NCI-H526 (cell line): ENCODE measurements around the gene CPLX3.

Source experiments
- DNase-seq, 2 experiments: peaks; one replicate each; lab custom pipeline; 2025; lab: John Stamatoyannopoulos, UW

CPLX3 gene

GRCh38 chr15:74845208-74845568 lies 18.8 kb downstream of the CPLX3 start:
- DNase-seq = no peak

- no peak for DNase-seq
Observed at GRCh38 chr15:74845581-74845980, 19.2 kb downstream of the CPLX3 start.

GRCh38 chr15:74847432-74847831 lies 21.0 kb downstream of the CPLX3 start:
- DNase-seq = no peak

- no peak for DNase-seq
Observed at GRCh38 chr15:74850393-74850792, 24.0 kb downstream of the CPLX3 start.

- DNase-seq = no peak
Observed at GRCh38 chr15:74851960-74852359, 25.5 kb downstream of the CPLX3 start.

- no peak for DNase-seq
Observed at GRCh38 chr15:74854453-74855022, 28.1 kb downstream of the CPLX3 start.

- no peak for DNase-seq
Observed at GRCh38 chr15:74855857-74856256, 29.4 kb downstream of the CPLX3 start.

GRCh38 chr15:74856537-74856936 lies 30.1 kb downstream of the CPLX3 start:
- DNase-seq = no peak

- no peak for DNase-seq
Observed at GRCh38 chr15:74857082-74857655, 30.7 kb downstream of the CPLX3 start.

- DNase-seq = no peak
Observed at GRCh38 chr15:74857671-74858368, 31.4 kb downstream of the CPLX3 start.

GRCh38 chr15:74858369-74858740 lies 31.9 kb downstream of the CPLX3 start:
- no peak for DNase-seq

GRCh38 chr15:74863239-74864056 lies 37.0 kb downstream of the CPLX3 start:
- no peak for DNase-seq

- no peak for DNase-seq
Observed at GRCh38 chr15:74864296-74864695, 37.9 kb downstream of the CPLX3 start.

- DNase-seq = no peak
Observed at GRCh38 chr15:74865316-74865715, 38.9 kb downstream of the CPLX3 start.

- DNase-seq = no peak
Observed at GRCh38 chr15:74866090-74866489, 39.7 kb downstream of the CPLX3 start.

GRCh38 chr15:74867466-74868038 lies 41.1 kb downstream of the CPLX3 start:
- DNase-seq = no peak

GRCh38 chr15:74868059-74868458 lies 41.6 kb downstream of the CPLX3 start:
- DNase-seq = no peak

GRCh38 chr15:74869372-74869725 lies 42.9 kb downstream of the CPLX3 start:
- no peak for DNase-seq

- no peak for DNase-seq
Observed at GRCh38 chr15:74869726-74870407, 43.4 kb downstream of the CPLX3 start.

- DNase-seq = no peak
Observed at GRCh38 chr15:74870436-74871215, 44.2 kb downstream of the CPLX3 start.

- DNase-seq = no peak
Observed at GRCh38 chr15:74872702-74873035, 46.2 kb downstream of the CPLX3 start.
